Transverse colon (tissue), 3 donors: ENCODE data around the gene EMP3.

Source experiments
- POLR2A ChIP-seq: fragments of 450-650 bp; IDR thresholded peaks from one replicate; pipeline ENCODE4 v1.6.1; 2016; ENCODE audit warnings: antibody characterized with exemption, mild to moderate bottlenecking, moderate library complexity
- TF ChIP-seq, protein P1 (sequence below), 5 experiments: fragments of 200-600 bp in 3 of 5; fragments of 450-650 bp in 2 of 5; sonication (generic) in 3 of 5; IDR thresholded peaks; 1 replicate in 2 of 5; 2 replicates in 3 of 5; pipeline ENCODE4 v1.5.1; 2016 to 2017; ENCODE audit warnings: antibody characterized with exemption in 5 of 5, inconsistent platforms in 3 of 5, mild to moderate bottlenecking in 2 of 5, moderate library complexity in 1 of 5

DNA sequence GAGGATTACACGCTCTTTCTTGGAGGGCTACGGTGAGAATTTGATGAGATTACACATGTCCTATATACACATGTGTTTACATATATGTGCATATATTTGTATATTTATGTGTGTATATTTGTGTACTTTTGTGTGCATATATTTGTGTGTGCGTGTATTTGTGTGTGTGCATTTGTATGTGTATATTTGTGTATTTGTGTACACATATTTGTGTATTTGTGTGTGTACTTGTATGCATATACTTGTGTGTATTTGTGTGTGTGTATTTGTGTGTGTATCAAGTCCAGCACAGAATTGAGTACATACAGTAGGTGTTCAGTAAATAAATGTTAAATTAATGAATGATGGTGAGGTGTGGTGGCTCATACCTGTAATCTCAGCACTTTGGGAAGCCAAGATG is 36.6 kb downstream of the EMP3 start:
- no peak for TF ChIP-seq POLR2A
- TF ChIP-seq, protein P1, sequence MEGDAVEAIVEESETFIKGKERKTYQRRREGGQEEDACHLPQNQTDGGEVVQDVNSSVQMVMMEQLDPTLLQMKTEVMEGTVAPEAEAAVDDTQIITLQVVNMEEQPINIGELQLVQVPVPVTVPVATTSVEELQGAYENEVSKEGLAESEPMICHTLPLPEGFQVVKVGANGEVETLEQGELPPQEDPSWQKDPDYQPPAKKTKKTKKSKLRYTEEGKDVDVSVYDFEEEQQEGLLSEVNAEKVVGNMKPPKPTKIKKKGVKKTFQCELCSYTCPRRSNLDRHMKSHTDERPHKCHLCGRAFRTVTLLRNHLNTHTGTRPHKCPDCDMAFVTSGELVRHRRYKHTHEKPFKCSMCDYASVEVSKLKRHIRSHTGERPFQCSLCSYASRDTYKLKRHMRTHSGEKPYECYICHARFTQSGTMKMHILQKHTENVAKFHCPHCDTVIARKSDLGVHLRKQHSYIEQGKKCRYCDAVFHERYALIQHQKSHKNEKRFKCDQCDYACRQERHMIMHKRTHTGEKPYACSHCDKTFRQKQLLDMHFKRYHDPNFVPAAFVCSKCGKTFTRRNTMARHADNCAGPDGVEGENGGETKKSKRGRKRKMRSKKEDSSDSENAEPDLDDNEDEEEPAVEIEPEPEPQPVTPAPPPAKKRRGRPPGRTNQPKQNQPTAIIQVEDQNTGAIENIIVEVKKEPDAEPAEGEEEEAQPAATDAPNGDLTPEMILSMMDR (IDR thresholded peaks at IDR 0.05): no peak
